HepG2 (cell line): ENCODE measurements around the gene TEKT1. TPM values are rescaled to one million over a fixed set of nuclear protein-coding genes. Genes with fewer than 3 reads are reported as not detected.

Experiments
- ETV5 ChIP-seq: IDR thresholded peaks from 2 replicates; pipeline ENCODE4 v1.6.1; 2018; ENCODE audit warnings: missing biosample characterization, missing genetic modification reagents, inconsistent platforms, borderline replicate concordance
- HNF1A ChIP-seq, 2 experiments: sonication (generic) in 1 of 2; formaldehyde crosslinking in 1 of 2; IDR thresholded peaks; 2 replicates each; pipeline versions ENCODE4 v1.4.0 to v1.6.1; 2016 to 2020; ENCODE audit warnings: borderline replicate concordance in 1 of 2, low read depth in 1 of 2, mild to moderate bottlenecking in 1 of 2, missing genetic modification reagents in 1 of 2
- NR2C2 ChIP-seq: sonication (generic); formaldehyde crosslinking; IDR thresholded peaks from 2 replicates; pipeline ENCODE4 v1.4.0; 2020; ENCODE audit warnings: missing genetic modification reagents, mild to moderate bottlenecking, moderate library complexity, borderline replicate concordance
- POGZ ChIP-seq: sonication (generic); formaldehyde crosslinking; IDR thresholded peaks from 2 replicates; pipeline ENCODE4 v1.4.0; 2020; ENCODE audit warnings: mild to moderate bottlenecking, missing genetic modification reagents
- RARA ChIP-seq: IDR thresholded peaks from 2 replicates; pipeline ENCODE4 v1.6.1; 2016; ENCODE audit warnings: missing genetic modification reagents, missing compliant biosample characterization
- SALL1 ChIP-seq: sonication (generic); formaldehyde crosslinking; IDR thresholded peaks from 2 replicates; pipeline ENCODE4 v1.8.0; 2022; ENCODE audit warnings: mild to moderate bottlenecking, missing genetic modification reagents
- SIX4 ChIP-seq: sonication (generic); formaldehyde crosslinking; IDR thresholded peaks from 2 replicates; pipeline ENCODE4 v1.4.0; 2020; ENCODE audit warnings: missing genetic modification reagents
- TFAP4 ChIP-seq: sonication (generic); IDR thresholded peaks from 2 replicates; pipeline ENCODE4 v1.6.1; 2016; ENCODE audit warnings: low read depth, borderline replicate concordance
- THAP7 ChIP-seq: sonication (generic); formaldehyde crosslinking; IDR thresholded peaks from 2 replicates; pipeline ENCODE4 v1.8.1; 2023; ENCODE audit warnings: mild to moderate bottlenecking, missing genetic modification reagents
- ZBTB46 ChIP-seq: sonication (generic); formaldehyde crosslinking; IDR thresholded peaks from 2 replicates; pipeline ENCODE4 v1.4.0; 2020; ENCODE audit warnings: mild to moderate bottlenecking, missing genetic modification reagents, borderline replicate concordance
- ZNF224 ChIP-seq: sonication (generic); formaldehyde crosslinking; IDR thresholded peaks from 2 replicates; pipeline ENCODE4 v1.5.0; 2020; ENCODE audit warnings: mild to moderate bottlenecking, missing genetic modification reagents
- ZNF383 ChIP-seq: sonication (generic); formaldehyde crosslinking; IDR thresholded peaks from 2 replicates; pipeline ENCODE4 v1.4.0; 2020; ENCODE audit warnings: missing genetic modification reagents, mild to moderate bottlenecking, borderline replicate concordance
- ZNF609 ChIP-seq: sonication (generic); formaldehyde crosslinking; IDR thresholded peaks from 2 replicates; pipeline ENCODE4 v1.4.0; 2020; ENCODE audit warnings: mild to moderate bottlenecking, missing genetic modification reagents, borderline replicate concordance
- ZNF614 ChIP-seq: IDR thresholded peaks from 2 replicates; pipeline ENCODE4 v1.6.1; 2018; ENCODE audit warnings: missing biosample characterization, missing genetic modification reagents, inconsistent platforms, borderline replicate concordance
- polyA plus RNA-seq, 8 experiments: library from polyadenylated mRNA; depleted of rRNA in 3 of 8; stranded (reverse) in 7 of 8; unstranded in 1 of 8; fragments of >200 nt; fragmentation: Illumina TruSeq in 4 of 8; extraction: Trizol in 4 of 8; gene quantifications; 2 replicates each; pipeline versions ENCODE4 v1.2.1 to v1.2.3, GENCODE V29; 2011 to 2016; ENCODE audit warnings: low read depth in 4 of 8, missing spikeins in 1 of 8, mixed read lengths in 1 of 8; ENCODE audit not compliant: insufficient read depth in 1 of 8
- total RNA-seq, 5 experiments: library from RNA; depleted of rRNA; stranded (reverse); fragments of >200 nt; fragmentation: Illumina TruSeq; extraction: Trizol; gene quantifications; 2 replicates each; pipeline ENCODE4 v1.2.3, GENCODE V29; 2016; ENCODE audit warnings: low read depth in 1 of 5

Gene TEKT1
- total and polyA plus RNA-seq, 2 of the 13 experiments (the other 11 are each of a cell fraction or from before 2014, with no cell fraction given), result not detected

GRCh38 chr17:6796017-6796886, 35.3 kb downstream of the TEKT1 start (continued):
- TF ChIP-seq HNF1A (IDR thresholded peaks at IDR 0.05; ENCODE audit: low read depth) (peak; percentile 72), HNF1A (CRISPR knock-in tag; IDR thresholded peaks at IDR 0.05; ENCODE audit: borderline replicate concordance) (peak; percentile 67; the same call in 1 of the 2 replicates), POGZ (0 out of 2 replicates have a peak, but pooled peaks have one; percentile 33), RARA (CRISPR knock-in tag) (peak; percentile 31), THAP7 (CRISPR knock-in tag) (no peak), SALL1 (CRISPR knock-in tag) (peak; percentile 32), ETV5 (CRISPR knock-in tag) (no peak), ZNF224 (CRISPR knock-in tag) (no peak), ZNF383 (CRISPR knock-in tag) (no peak), SIX4 (CRISPR knock-in tag) (peak; percentile 90), TFAP4 (no peak; the same call in 1 of the 2 replicates), ZNF609 (CRISPR knock-in tag) (peak; percentile 47; the same call in 1 of the 2 replicates), NR2C2 (CRISPR knock-in tag) (peak; percentile 52; the same call in 1 of the 2 replicates), ZNF614 (CRISPR knock-in tag) (0 out of 2 replicates have a peak, but pooled peaks have one; percentile 31), ZBTB46 (CRISPR knock-in tag) (no peak)
